EH (cell line): ENCODE data around the gene RP2.

ENCODE experiments used
- DNase-seq: peaks from one replicate; pipeline ENCODE4 v3.0.0-alpha.2; 2015; ENCODE audit warnings: low read depth

Gene RP2

DNA sequence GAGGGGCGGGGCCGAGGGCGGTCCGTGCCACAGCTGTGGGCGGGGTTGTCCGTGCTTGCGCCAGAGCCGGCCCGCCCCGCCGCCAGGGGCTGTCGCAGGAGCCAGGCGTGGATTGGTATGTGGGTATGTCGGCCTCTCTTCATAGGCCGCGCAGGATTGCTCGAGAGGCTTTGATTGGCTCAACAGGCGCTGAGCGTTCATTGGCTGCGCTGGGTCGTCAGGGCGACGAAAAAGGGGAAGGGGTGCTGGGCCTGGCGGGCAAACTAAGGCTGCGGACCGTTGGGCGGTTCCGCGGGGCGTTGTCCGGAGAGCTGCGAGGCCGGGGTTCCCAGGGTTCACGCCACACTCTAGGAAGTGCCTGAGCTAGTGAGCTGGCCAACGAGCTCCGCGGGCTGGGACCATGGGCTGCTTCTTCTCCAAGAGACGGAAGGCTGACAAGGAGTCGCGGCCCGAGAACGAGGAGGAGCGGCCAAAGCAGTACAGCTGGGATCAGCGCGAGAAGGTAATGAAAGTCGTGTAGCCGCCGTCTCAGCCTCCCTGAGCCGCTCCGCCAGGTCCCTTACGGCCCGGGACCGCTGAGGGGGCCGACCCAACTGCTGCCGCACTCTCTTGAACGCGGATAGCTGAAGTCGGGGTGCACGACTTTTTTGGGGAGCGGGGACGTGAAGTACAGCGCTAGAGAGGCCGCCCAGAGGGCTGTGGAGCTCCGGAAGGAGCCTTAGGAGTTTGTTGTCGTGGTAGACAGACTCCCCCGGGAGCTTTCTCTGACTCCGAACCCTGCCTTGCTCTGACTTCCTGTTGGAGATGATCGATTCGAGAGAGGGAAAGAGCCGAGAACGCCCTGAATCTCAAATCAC is at the start of gene RP2:
Gene RP2 (plus strand): TSS at position 343 of the 857 bp plus-strand sequence. CDS start 58 bp downstream, at position 401.
- DNase-seq: peak; percentile 95

DNA sequence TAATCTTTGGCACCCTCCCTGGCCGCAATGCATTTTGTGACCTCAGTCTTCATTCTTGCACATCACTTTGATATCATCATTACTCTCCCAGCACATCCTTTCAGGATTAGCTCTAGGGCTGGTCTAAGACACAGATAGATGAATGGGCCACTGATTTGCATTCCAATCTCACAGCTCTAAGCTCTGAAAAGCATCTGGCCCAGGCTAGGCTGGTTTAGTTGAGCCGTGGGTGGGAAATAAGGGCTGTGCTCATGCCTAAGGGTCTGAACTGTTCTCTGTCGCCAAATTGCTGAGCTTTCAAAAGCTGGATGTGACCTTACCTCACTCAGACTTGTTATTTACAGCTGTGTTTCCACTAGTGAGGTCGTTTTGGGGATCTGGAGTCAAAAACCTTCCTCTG is 47.9 kb upstream of the RP2 start:
- DNase-seq: peak; percentile 70

DNA sequence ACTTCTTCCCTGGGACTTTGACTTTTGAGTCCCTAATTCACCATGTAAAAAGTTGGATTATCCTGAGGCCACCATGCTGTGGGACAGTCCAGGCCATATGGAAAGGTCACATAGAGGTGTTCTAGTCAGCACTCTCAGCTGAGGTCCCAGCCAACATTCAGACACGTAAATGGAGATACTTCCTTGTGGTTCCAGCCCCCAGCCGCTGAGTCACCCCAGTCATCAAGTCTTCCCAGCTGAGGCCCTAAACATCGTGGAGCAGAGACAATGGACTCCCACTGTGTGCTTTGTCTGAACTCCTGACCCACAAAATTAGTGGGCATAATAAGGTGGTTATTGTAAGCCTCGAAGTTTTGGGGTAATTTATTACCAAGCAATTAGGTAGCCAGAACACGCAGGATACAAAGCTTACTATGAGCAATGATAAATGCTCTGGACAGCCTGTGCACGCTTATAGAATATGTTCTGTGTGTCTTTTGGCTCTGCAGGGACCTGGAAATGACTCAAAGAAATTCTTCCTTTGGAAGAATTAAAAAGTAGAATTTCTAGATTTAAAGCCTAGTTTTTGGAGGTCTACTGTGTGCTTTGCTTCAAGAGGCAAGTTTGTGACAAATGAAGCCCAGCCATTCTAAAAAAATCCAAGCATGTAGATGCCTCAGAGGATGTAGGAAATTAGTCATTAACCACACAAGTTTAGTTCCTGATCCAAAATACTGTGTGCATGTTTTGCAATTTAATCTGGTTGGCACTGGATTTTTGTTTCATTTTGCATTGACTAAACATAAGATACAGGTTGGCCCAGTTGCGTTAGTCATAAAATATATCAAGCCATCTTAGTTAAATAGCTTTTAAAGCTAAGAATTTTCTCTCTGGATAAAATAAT is 44.7 kb upstream of the RP2 start:
- peak; percentile 93 for DNase-seq

DNA sequence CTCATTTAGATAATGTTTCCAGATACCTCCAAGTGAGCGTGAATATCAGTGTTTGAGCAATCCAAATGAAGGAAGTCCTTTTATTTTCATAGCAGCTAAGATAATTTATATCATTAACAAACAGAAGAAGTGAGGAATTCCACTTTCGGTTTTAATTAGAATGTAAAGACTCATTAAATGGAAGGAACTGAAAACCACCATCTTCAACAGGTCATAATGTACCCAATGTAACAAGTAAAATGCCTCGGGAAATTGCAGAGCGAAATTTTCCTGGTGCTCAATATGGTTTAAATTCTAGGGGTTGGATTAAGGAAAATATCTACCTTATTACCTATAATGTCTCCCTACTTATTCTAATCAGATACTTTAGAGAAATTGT is 44.0 kb upstream of the RP2 start:
- no peak for DNase-seq

DNA sequence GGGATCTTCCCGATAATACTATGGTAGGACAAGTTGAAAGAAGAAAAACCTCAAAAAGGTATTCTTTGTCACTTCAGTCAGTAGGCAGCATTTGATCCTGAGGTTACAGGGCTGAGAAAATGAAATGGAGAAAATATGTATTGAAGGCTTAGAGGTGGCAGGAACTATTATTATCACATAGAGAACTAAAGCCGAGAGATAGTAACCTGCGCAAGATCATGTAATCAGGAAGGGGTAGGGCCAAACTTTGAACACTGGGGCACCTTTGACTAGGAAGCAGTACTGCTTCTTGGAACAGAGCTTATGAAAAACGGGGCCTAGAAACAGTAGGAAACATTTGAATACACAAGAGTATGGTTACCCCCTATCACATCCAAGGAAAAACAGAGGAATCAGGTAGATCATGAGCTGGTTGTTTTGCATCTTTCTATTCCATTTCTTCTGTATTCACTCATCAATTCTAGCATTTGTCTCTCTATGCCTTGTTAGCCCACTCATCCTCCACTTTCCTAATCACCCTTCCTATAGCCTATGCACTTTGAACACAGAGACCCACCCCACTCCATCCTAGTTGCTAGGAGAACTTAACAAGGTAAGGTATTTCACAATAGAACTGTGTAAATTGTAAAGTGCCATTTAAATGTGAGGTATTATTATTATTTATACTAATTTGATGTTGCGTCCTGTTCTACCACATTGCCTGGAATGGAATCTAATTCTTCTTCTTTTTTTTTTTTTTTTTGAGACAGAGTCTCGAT is 43.3 kb upstream of the RP2 start:
- DNase-seq: no peak

DNA sequence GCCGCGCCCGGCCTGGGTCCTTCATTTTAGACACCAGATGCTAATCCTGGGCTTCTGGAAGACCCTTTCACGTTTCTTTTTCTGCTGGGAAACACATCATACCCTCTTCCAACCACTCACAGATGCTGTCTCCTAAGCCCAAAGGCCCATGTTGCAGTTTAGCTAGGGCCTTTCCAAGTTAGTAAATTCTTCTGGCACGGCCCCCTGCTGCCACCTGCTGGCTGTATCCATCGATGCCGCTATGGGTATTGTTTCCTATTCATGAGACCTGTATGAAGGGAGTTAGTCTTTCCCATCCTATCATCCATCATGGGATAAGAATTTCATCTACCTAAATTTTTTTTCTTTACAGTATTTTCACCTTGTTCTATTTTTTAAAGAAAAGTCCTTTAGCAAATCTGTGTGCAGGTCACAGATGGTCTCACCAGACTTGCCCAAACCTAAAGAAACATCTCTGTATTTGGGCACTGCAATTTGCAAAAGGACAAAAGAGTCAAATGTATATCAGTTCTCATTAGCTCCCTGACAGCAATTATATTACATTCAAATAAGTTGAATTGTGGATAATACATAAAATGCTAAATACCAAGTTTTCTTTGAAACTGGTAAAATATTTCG is 40.2 kb upstream of the RP2 start:
- peak; percentile 71 for DNase-seq

DNA sequence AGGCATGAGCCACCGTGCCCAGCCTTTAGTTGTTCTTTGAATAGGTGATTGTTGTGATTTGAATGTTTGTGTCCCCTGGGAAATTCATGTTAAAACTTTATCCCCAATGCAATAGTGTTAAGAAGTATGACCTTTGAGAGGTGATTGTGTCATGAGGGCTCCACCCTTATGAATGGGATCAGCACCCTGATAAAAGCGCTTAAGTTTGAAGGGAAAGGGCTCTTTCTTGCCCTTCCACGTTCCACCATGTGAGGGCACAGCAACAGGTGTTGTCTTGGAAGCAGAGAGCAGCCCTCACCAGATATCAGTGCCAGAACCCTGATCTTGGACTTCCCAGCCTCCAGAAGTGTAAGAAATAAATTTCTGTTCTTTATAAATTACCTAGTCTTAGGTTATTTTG is 33.7 kb upstream of the RP2 start:
- DNase-seq: no peak

DNA sequence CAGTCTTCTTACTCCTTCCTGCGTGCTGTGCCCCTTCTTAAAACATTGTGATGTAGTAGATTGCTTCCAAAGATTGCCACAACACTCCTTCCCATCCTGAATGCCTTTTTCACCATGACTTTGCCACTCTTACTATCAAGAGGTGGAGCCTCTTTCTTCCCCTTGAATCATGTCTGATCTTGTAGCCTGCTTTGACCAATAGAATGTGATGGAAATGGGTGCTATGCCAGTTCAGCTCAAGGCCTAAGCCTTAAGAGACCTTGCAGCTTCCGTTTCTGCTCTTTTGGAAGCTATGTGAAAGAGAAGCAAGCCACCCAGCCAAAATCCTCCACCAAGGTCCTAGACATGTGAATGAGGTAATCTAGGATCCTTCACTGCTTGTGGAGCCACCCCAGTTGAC is 31.6 kb upstream of the RP2 start:
- no peak for DNase-seq

DNA sequence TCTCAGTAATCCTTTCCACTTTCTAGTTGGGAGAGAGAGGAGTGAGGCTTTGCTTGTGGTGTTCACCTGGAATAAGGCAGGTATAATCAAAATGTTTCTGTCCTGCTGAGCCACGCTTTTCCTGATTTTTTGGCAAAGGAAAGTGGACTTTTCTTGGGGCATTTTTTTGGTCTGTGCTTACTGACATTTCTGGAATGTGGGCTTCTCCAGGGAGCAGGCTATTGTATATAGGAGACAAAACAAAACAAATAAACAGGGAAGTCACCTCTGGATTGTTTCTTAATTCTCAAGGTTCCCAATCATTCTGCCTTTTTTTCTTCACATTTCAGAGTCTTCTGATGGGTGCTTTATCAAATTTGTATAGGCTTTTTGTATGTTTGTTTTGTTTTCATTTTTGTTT is 25.7 kb upstream of the RP2 start:
- peak; percentile 33 for DNase-seq

DNA sequence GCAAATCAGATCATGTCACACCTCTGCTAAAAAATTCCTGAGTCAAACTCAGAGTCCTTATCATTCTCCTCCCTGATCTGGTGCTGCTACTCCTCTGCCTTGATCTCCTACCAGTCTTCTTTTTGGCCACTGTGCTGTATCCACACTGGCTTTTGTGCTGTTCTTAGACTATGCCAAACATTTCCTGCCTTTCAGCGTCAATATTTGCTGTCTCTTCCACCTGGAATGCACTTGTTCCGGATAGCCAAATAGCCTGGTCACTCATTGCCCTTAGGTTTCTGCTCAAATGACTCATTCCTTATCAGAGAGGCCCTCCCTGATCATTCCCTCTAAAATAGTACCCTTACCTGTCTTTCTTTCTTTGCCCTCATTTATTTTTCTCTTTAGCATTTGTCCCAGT is 24.4 kb upstream of the RP2 start:
- no peak for DNase-seq

DNA sequence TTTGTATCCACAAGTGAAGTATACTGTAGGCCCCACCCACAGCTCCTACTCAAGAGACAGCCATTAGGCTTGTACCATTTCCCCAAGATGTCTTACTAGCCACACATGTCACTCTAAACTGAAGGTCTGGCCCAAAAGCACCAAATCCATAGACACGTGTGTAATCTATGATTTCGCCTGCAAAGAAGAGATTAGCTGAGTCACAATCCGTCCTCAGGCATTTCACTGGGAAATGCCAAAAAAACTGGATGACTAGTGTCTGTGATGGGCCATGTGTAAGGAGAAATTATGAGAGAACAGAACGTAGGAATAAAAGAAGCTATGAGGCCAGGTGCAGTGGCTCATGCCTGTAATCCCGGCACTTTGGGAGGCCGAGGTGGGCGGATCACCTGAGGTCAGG is 21.9 kb upstream of the RP2 start:
- DNase-seq: peak; percentile 31

DNA sequence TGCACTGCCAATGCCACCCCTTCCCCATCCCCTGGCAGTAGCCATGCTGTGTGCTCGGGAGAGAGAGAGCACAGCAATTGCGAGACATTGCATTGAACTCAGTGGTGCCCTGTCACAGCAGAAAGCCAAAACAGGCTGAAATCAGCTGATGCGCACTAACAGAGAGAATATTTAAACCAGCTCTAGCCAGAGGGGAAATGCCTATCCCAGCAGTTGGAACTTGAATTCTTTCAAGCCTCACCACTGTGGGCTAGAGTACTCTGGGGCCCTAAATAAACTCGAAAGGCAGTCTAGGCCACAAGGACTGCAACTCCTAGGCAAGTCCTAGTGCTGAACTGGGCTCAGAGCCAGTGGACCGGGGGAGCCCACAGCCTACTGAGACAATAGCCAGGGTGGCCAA is 17.7 kb upstream of the RP2 start:
- DNase-seq: peak; percentile 80

DNA sequence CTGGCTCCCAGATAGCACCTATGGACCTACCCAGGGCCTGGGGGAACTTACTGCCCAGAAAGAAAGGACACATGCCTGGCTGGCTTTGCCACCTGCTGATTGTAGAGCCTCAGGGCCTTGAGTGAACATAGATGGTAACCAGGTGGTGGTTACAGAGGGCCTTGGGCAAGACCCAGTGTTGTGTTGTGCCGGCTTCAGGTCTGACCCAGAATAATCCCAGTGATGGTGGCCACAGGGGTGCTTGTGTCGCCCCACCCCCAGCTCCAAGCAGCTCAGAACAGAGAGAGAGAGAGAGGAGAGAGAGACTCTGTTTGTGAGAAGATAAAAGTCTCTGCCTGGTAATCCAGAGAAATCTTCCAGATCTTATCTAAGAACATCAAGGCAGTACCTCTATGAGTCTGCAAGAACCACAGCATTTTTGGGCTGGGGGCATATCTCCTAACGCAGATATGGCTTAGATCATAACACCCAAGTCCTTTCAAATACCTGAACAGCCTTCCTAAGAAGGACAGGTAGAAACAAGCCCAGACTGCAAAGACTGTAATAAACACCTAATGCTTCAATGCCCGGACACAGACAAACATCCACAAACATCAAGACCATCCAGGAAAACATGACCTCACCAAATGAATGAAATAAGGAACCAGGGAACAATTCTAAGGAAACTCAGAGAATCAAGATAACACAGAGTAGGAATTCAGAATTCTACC is 16.3 kb upstream of the RP2 start:
- DNase-seq: no peak

DNA sequence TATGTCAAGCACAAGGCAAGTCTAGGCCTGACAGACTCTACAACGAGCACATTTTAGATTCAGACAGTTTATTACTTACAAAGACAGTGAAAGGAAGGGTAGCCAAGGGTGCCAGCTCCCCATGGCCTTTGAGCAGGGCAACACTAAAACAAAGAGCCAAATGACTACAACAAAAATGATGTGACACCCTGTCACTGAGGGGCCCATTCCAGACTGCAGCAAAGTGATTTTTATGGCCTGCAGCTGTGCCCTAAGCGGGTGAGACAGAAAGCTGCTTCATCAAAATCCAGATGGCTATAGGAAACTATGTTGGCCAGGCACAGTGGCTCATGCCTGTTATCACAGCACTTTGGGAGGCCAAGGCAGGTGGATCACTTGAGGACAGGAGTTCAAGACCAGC is 13.4 kb upstream of the RP2 start:
- no peak for DNase-seq

DNA sequence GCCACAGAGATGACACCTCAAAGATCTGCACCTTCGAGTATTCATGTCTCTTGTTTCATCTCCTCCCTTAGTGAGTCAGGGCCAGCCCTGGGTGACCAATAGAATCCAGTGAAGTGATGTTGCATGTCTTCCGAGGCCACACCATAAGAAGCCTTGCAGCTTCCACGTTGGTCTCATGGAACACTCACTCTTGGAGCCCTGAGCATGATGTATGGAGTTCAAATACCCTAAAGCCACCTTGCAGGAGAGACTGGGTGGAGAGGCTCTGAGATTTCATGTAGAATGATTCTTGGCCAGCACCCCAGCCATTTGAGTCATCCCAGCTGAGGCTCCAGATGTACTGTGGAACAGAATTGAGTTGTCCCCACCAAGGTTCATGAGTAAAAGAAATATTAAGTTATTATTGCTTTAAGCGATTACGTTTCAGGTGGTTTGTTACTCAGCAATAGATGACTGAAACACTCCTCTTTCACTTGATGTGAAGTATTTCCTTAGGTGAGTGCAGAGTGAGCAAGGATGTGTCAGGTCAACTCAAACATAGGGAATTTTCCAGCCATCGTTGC is 5.0 kb upstream of the RP2 start:
- DNase-seq: peak; percentile 41

DNA sequence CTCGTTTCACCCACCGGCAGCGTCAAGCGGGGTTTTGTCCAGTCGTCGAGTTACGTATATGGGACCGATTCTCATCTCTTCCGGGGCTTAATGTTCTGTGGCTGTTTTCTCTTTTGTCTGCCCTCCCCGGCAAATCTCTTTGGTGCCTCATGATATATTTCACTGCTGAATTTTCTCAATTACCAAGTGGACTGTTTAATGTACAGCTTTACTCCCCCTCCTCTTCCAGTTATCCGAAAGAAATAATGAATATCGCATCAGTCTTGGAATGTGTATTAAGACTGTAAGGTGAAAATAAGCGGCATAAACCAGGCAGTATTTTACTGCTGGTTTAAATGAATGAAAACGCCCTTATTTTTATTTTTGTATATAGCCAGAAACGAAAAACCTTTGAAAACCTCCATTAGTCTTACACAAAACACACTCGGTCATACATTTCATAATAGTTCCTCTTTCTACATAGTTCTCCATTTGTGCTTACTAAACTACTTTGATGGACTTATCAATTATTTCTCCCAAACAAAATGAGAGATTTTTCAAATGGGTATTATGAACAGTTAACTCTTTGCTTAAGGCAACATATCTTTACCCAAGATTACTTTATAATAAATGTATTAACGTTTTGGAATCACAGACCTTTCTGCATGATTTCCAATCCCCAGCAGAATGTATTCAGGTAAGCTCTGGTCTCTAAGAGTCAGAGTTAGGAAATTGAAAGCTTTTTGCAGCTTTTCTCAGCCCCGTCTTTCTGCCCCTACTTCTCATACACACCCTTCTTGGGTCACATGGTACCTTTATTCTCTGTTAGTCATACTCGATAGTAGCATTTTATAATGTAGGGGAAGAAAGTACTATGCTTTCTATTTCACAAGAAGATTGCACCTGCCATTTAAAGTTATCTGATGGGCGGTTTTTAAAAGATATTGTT is 979 bp downstream of the RP2 start:
- peak; percentile 40 for DNase-seq

DNA sequence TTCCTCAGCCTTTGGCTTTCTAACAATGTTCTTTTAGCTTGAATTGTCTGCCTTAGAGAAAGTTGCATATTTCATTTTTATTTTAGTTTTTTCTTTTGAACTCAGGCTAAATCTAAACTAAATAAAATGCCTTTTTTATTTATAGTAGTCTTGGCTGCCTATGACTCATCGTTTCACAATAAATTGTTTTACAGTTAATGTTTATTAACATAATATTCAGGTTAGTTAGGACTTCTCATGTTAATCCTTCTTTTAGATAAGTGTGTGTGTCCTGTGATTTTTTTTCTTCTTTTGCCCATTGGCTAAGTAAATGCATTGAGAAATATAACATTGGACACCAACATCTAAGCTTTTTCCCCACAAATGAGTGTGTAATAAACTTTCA is 1.6 kb downstream of the RP2 start:
- DNase-seq: no peak

DNA sequence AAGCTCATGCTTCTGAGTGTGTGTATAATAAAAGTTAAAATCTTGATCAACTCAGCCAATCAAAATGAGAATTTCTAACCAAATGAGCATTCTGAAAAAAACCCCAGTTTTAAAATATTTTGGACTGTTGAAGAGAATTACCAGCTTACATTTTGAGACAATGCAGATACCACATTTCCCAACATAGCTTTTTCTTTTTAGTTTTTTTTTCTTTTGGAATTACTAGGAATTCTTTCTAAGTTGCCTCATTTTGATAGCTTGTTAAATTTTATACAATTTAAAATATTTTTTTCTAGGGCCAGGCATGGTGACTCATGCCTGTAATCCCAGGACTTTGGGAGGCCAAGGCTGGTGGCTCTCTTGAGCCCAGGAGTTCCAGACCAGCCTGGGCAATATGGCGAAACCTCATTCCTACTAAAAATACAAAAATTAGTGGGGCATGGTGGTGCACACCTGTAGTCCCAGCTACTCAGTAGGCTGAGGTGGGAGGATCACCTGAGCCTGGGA is 2.2 kb downstream of the RP2 start:
- DNase-seq: peak; percentile 72

DNA sequence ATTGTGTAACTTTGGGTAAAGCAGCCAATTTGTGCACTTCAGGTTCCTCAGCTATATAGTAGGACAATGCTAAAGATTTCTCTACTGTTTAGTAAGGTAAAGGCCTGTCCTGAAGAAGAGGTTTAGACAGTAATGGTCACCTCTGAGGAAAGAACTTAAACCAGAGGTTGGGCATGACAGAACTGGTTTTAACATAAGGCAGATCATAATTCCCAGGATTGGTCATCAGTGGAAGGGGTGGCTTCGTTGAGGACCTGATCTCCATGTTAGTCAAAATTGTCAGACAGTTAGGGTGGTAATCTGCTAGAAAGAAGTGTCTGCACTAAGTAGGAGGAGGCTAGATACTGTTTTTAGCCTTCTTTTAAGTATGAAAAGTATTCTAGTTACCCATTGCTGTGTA is 4.1 kb downstream of the RP2 start:
- DNase-seq: no peak

DNA sequence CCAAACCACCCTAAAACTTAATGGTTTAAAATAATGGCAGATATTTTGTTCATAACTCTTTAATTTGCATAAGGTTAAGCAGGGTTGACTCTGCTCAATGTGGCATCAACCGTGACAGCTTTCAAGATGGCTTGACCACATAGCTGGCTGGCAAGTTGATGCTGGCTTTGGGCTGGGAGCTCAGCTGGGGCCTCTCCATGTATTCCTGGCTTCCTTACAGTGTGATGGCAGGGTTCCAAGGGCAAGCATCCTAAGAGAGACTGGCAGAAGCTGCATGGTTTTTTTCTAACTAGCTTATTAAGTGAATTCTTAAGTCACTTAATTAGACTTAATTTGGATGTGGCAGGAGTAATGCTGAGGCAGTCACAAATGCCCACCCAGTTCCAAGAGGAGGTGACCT is 4.5 kb downstream of the RP2 start:
- DNase-seq: peak; percentile 52
